T follicular helper cell (primary cell): ENCODE data around the gene NEXN.
"Not testable (repeated sequence)": the region's sequence is repeated elsewhere in the genome, so short reads cannot be mapped to it uniquely, and the experiment has no call there.

Experiments used
- DNase-seq: peaks from one replicate; pipeline ENCODE4 v3.0.0-alpha.2; 2020; ENCODE audit warnings: low read depth

NEXN gene

GRCh38 chr1:77961392-77961791 lies 73.0 kb downstream of the NEXN start:
- DNase-seq = no peak

GRCh38 chr1:77966291-77966690 lies 77.9 kb downstream of the NEXN start:
- no peak for DNase-seq

- DNase-seq = no peak
Measured at GRCh38 chr1:77970192-77970591, 81.8 kb downstream of the NEXN start.

GRCh38 chr1:77972080-77972479 lies 83.7 kb downstream of the NEXN start:
- no peak for DNase-seq

GRCh38 chr1:77975386-77975785 lies 87.0 kb downstream of the NEXN start:
- no peak for DNase-seq

- no peak for DNase-seq
Measured at GRCh38 chr1:77975907-77976306, 87.5 kb downstream of the NEXN start.

- no peak for DNase-seq
Measured at GRCh38 chr1:77976433-77977076, 88.1 kb downstream of the NEXN start.

- DNase-seq = no peak
Measured at GRCh38 chr1:77977989-77978292, 89.5 kb downstream of the NEXN start.

GRCh38 chr1:77978293-77978968 lies 90.0 kb downstream of the NEXN start:
- DNase-seq = peak; percentile 70

GRCh38 chr1:77978969-77979876 lies 90.8 kb downstream of the NEXN start, which contains the start of gene FUBP1:
Gene FUBP1, minus strand, starts transcription at chr1:77979072. Its CDS starts 68 bp downstream, at chr1:77979004.
- DNase-seq = peak; percentile 94

GRCh38 chr1:77983352-77983996 lies 95.0 kb downstream of the NEXN start:
- not testable (repeated sequence) for DNase-seq

- no peak for DNase-seq
Measured at GRCh38 chr1:77983997-77984355, 95.6 kb downstream of the NEXN start.

GRCh38 chr1:77984629-77985028 lies 96.2 kb downstream of the NEXN start:
- no peak for DNase-seq

GRCh38 chr1:77986810-77987209 lies 98.4 kb downstream of the NEXN start:
- DNase-seq = no peak

- DNase-seq = no peak
Measured at GRCh38 chr1:77987919-77988318, 99.5 kb downstream of the NEXN start.

- no peak for DNase-seq
Measured at GRCh38 chr1:77989744-77990143, 101.3 kb downstream of the NEXN start.

GRCh38 chr1:77990629-77991204 lies 102.3 kb downstream of the NEXN start:
- no peak for DNase-seq

- no peak for DNase-seq
Measured at GRCh38 chr1:77991638-77992037, 103.2 kb downstream of the NEXN start.
